ENCODE measurements around the gene PPM1B.
"Not testable (repeated sequence)": the region's sequence is repeated elsewhere in the genome, so short reads cannot be mapped to it uniquely, and the experiment has no call there.

The PPM1B gene

DNA sequence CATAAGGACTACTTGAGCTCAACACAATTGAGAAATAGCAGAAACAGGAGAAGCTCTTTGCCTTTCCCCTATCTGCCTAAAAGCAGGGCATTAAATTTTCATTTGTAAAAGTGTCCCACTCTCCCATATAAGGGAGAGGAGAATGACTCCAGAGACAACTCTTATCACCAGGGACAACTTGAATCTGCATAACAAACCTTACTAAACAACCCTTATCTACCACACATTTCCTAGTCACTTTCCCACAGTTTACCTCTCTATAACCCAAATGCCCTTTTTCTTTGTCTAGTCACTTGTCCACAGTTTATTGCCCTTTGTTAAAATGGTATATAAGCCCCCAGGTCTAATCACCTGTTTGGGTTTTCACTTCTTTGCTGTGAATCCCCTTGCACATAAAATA lies 37.5 kb upstream of the PPM1B start:
- no peak for DNase-seq (ENCODE audit: low read depth)
- H3K4me3 ChIP-seq (ENCODE audit: low read depth, low read length): no peak overlapping the region
- TF ChIP-seq, protein P1, sequence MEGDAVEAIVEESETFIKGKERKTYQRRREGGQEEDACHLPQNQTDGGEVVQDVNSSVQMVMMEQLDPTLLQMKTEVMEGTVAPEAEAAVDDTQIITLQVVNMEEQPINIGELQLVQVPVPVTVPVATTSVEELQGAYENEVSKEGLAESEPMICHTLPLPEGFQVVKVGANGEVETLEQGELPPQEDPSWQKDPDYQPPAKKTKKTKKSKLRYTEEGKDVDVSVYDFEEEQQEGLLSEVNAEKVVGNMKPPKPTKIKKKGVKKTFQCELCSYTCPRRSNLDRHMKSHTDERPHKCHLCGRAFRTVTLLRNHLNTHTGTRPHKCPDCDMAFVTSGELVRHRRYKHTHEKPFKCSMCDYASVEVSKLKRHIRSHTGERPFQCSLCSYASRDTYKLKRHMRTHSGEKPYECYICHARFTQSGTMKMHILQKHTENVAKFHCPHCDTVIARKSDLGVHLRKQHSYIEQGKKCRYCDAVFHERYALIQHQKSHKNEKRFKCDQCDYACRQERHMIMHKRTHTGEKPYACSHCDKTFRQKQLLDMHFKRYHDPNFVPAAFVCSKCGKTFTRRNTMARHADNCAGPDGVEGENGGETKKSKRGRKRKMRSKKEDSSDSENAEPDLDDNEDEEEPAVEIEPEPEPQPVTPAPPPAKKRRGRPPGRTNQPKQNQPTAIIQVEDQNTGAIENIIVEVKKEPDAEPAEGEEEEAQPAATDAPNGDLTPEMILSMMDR (IDR thresholded peaks at IDR 0.05; ENCODE audit: control insufficient read depth, extremely low read depth, insufficient read depth): no peak

DNA sequence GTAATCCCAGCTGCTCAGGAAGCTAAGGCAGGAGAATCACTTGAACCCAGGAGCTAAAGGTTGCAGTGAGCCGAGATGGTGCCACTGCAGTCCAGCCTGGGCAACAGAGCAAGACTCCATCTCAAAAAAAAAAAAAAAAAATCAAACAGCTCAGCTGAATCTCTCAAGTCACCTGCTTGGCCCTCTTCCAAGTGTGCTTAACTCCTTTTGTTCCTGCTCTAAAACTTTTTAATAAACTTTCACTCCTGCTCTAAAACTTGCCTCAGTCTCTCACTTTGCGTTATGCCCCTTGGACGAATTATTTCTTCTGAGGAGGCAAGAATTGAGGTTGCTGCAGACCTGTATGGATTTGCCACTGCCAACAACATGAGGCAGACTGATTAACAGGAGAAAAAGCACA lies 35.1 kb upstream of the PPM1B start:
- not testable (repeated sequence) for DNase-seq (ENCODE audit: low read depth); H3K4me3 ChIP-seq (ENCODE audit: low read depth, low read length)

DNA sequence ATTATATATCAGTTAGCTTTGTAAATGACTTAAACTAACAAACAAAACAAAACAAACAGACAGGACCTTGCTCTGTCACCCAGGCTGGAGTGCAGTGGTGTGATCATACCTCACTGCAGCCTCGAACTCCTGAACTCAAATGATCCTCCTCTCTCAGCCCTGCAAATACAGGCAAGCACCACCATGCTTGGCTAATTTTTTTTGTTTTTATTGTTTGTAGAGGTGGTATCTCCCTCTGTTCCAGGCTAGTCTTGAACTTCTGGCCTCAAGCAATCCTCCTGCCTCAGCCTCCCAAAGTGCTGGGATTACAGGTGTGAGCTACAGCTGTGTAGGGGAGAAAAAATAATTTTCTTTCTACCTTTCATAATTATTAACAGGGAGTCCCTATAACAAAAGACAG lies 33.8 kb upstream of the PPM1B start:
- TF ChIP-seq, protein P1 (IDR thresholded peaks at IDR 0.05; ENCODE audit: control insufficient read depth, extremely low read depth, insufficient read depth): no peak
- no peak for DNase-seq (ENCODE audit: low read depth)
- H3K4me3 ChIP-seq (ENCODE audit: low read depth, low read length): no peak overlapping the region

DNA sequence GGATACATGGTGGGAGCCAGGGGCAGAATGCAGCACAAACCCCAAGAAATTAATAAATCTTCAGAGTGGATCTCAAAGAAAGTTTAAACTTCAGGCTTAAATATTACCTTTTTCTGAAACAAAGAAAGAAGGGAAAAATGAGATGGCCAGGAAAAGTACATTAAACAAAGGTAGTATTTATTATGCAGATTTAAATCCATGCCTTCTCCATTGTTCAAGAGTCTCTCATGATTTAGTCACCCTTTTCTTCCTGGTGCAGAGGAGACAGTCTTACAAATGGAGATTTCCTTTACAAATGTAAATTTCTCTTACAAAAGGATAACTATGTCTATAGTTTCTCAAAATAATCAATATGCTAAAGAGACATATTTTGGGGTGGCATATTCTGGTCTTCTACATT lies 33.4 kb upstream of the PPM1B start:
- TF ChIP-seq, protein P1 (IDR thresholded peaks at IDR 0.05; ENCODE audit: control insufficient read depth, extremely low read depth, insufficient read depth): no peak
- no peak overlapping the region for H3K4me3 ChIP-seq (ENCODE audit: low read depth, low read length)
- DNase-seq (ENCODE audit: low read depth): no peak

DNA sequence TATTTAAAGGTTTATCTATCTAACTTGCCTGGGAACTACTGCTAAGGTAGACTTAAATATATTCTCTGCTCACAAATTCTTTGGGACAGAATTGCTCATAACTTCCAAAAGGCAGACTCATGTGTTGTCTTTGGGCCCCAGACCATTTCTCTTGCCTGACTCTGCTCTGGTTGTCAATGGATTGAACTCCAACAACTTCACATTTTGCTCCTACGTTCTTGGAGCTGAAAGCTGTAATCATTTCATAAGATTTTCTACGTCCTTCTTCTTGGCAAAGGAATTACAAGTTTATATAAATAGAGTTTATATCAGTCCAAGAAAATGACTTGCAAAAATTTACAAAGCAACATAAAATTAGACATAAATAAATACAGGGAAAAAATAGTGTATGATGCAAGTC lies 32.9 kb upstream of the PPM1B start:
- H3K4me3 ChIP-seq (ENCODE audit: low read depth, low read length): no peak overlapping the region
- no peak for DNase-seq (ENCODE audit: low read depth)
- TF ChIP-seq, protein P1 (IDR thresholded peaks at IDR 0.05; ENCODE audit: control insufficient read depth, extremely low read depth, insufficient read depth): no peak

DNA sequence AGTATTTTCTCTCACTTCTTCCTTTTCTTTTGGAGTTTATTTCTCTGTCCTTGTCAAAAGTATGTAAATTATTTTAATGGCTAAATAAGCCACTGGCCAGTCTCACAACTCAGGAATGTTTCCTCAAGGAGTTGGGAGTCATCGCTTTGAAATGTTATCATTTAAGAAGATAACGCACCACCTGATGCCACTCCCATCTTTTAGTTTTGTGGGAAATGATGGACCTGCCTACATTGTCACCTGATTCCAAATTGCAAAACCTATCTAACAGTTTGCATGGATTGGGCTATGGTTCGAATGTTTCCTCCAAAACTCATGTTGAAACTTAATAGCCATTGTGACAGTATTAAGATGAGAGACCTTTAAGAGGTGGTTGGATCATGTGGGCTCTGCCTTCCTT lies 32.4 kb upstream of the PPM1B start:
- TF ChIP-seq, protein P1 (IDR thresholded peaks at IDR 0.05; ENCODE audit: control insufficient read depth, extremely low read depth, insufficient read depth): no peak
- no peak overlapping the region for H3K4me3 ChIP-seq (ENCODE audit: low read depth, low read length)
- no peak for DNase-seq (ENCODE audit: low read depth)

DNA sequence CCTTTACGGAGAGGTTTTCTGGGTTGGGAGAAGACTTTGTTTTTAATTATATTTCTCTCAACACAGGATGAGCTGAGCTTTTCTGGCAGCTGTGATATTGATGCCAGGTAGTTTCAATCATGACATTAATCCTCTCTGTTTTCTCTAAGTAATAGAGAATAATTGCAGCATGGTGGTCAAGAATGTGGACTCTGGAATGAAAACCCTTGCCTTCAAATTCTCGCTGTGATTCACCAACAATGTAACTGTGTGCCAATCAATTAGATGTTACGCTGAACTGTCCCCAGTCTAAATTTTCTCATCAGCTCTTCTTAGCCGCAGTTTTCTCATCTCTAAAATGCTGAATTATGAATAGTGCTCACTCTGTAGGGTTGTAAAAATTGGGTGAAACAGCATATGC lies 31.6 kb upstream of the PPM1B start:
- no peak overlapping the region for H3K4me3 ChIP-seq (ENCODE audit: low read depth, low read length)
- TF ChIP-seq, protein P1 (IDR thresholded peaks at IDR 0.05; ENCODE audit: control insufficient read depth, extremely low read depth, insufficient read depth): no peak
- DNase-seq (ENCODE audit: low read depth): no peak

Data from LNCaP clone FGC (cell line).